Measurements from ENCODE around the gene NAB2.

- no peak for TF ChIP-seq EP300 (IDR thresholded peaks at IDR 0.05; ENCODE audit: borderline replicate concordance in 1 of 2, control insufficient read depth in 1 of 2, low read depth in 2 of 2, low read length in 2 of 2)
- TF ChIP-seq ATF2 (IDR thresholded peaks at IDR 0.05; ENCODE audit: low read length), result no peak
- TF ChIP-seq POLR2AphosphoS5 (IDR thresholded peaks at IDR 0.05; ENCODE audit: low read length), result no peak
- TF ChIP-seq TAF1 (IDR thresholded peaks at IDR 0.05; ENCODE audit: borderline replicate concordance, low read depth, low read length), result no peak
- TF ChIP-seq SRF (IDR thresholded peaks at IDR 0.05; ENCODE audit: low read depth in 2 of 2, low read length in 2 of 2), result no peak
Measured at GRCh38 chr12:57058454-57058853, 30.5 kb upstream of the NAB2 start.
